HG03378 (cell line): ENCODE measurements around the gene GTF2F1.
"Not testable (repeated sequence)": the region's sequence is repeated elsewhere in the genome, so short reads cannot be mapped to it uniquely, and the experiment has no call there.

ENCODE experiments used
- ATAC-seq: cut with Tn5 transposase; IDR thresholded peaks from one replicate; pipeline ENCODE4 v1.9.1; 2021; ENCODE audit warnings: mild to moderate bottlenecking, moderate library complexity; ENCODE audit not compliant: unreplicated experiment

The GTF2F1 gene

GRCh38 chr19:6417713-6418561 lies 25.0 kb upstream of the GTF2F1 start:
- ATAC-seq = no peak

GRCh38 chr19:6416658-6417405 lies 23.9 kb upstream of the GTF2F1 start:
- no peak for ATAC-seq

- no peak for ATAC-seq
Measured at GRCh38 chr19:6415591-6416190, 22.7 kb upstream of the GTF2F1 start.

GRCh38 chr19:6414793-6415590 lies 22.0 kb upstream of the GTF2F1 start:
- ATAC-seq = no peak

GRCh38 chr19:6413721-6414643 lies 21.0 kb upstream of the GTF2F1 start:
- ATAC-seq = no peak

- no peak for ATAC-seq
Measured at GRCh38 chr19:6413291-6413690, 20.3 kb upstream of the GTF2F1 start.

GRCh38 chr19:6412447-6413091 lies 19.6 kb upstream of the GTF2F1 start:
- ATAC-seq = no peak

GRCh38 chr19:6412061-6412446 lies 19.1 kb upstream of the GTF2F1 start:
- no peak for ATAC-seq

GRCh38 chr19:6409346-6409745 lies 16.4 kb upstream of the GTF2F1 start:
- ATAC-seq = no peak

- ATAC-seq = no peak
Measured at GRCh38 chr19:6406401-6406800, 13.4 kb upstream of the GTF2F1 start.

GRCh38 chr19:6402837-6403608 lies 10.1 kb upstream of the GTF2F1 start:
- ATAC-seq = no peak

GRCh38 chr19:6402058-6402457 lies 9.1 kb upstream of the GTF2F1 start:
- ATAC-seq = no peak

- not testable (repeated sequence) for ATAC-seq
Measured at GRCh38 chr19:6400062-6400944, 7.3 kb upstream of the GTF2F1 start.

- no peak for ATAC-seq
Measured at GRCh38 chr19:6396305-6396704, 3.3 kb upstream of the GTF2F1 start.

- ATAC-seq = no peak
Measured at GRCh38 chr19:6394831-6395230, 1.9 kb upstream of the GTF2F1 start.

- peak; percentile 27 for ATAC-seq
Measured at GRCh38 chr19:6393983-6394412, 1.0 kb upstream of the GTF2F1 start.

- no peak for ATAC-seq
Measured at GRCh38 chr19:6392221-6393073, 517 bp downstream of the GTF2F1 start.
